Kidney (tissue), 14 donors: ENCODE measurements around the gene WNT3. TPM values are rescaled to one million over a fixed set of nuclear protein-coding genes. Genes with fewer than 3 reads are reported as not detected.
A peak's percentile ranks its signal among the peaks of the same experiment; 100 is the strongest.

ENCODE experiments used
- DNase-seq, 5 donors: peaks; one replicate each; pipeline ENCODE4 v3.0.0-alpha.2; 2013 to 2020
- FAIRE-seq: peaks from 2 replicates; lab custom pipeline; 2012; peaks lifted over from hg19 to GRCh38; lab: Jason Lieb, UNC
- H3K27ac ChIP-seq, 2 donors: one replicate each; pipeline ENCODE4 v1.7.0; 2013; ENCODE audit warnings: low read depth in 2 of 2, low read length in 2 of 2, inconsistent platforms in 1 of 2
- H3K27me3 ChIP-seq: one replicate; pipeline ENCODE4 v1.7.1; 2013; ENCODE audit warnings: low read length, inconsistent platforms; ENCODE audit not compliant: control insufficient read depth, insufficient read depth
- H3K36me3 ChIP-seq, 3 donors: one replicate each; pipeline versions ENCODE4 v1.7.0 to v1.7.1; 2013; ENCODE audit warnings: low read length in 3 of 3, control low read depth in 1 of 3, inconsistent platforms in 1 of 3; ENCODE audit not compliant: insufficient read depth in 3 of 3, control insufficient read depth in 2 of 3
- H3K4me1 ChIP-seq, 3 donors: one replicate each; pipeline versions ENCODE4 v1.7.0 to v1.7.1; 2013; ENCODE audit warnings: low read length in 3 of 3, inconsistent platforms in 1 of 3, low read depth in 1 of 3; ENCODE audit not compliant: control insufficient read depth in 2 of 3, insufficient read depth in 2 of 3
- H3K4me3 ChIP-seq, 3 donors: one replicate each; pipeline versions ENCODE4 v1.7.0 to v1.8.1; 2013; ENCODE audit warnings: low read length in 3 of 3, control low read depth in 1 of 3, inconsistent platforms in 1 of 3
- H3K9ac ChIP-seq, 3 donors: one replicate each; pipeline versions ENCODE4 v1.7.0 to v1.7.1; 2013; ENCODE audit warnings: low read length in 3 of 3, control low read depth in 1 of 3, inconsistent platforms in 1 of 3
- H3K9me3 ChIP-seq, 3 donors: one replicate each; pipeline versions ENCODE4 v1.7.0 to v1.7.1; 2013; ENCODE audit warnings: low read length in 3 of 3, control low read depth in 1 of 3, inconsistent platforms in 1 of 3; ENCODE audit not compliant: control insufficient read depth in 2 of 3, insufficient read depth in 1 of 3
- CTCF ChIP-seq: IDR thresholded peaks from 3 replicates; pipeline ENCODE4 v1.5.1; 2012; ENCODE audit warnings: mild to moderate bottlenecking, moderate library complexity, borderline replicate concordance; ENCODE audit not compliant: insufficient read depth; ENCODE audit errors: extremely low read depth
- intact Hi-C: fragments of 100-400 bp; cut with DNase I; formaldehyde crosslinking; loops from one replicate; pipeline ENCODE4 v1.11.1; 2022
- polyA plus RNA-seq: library from polyadenylated mRNA; stranded (reverse); fragments of 350-450 nt; fragmentation: Illumina TruSeq; extraction: RNeasy Lipid Tissue Mini Kit (QIAGEN cat#74804); gene quantifications from one replicate; pipeline ENCODE4 v1.2.3, GENCODE V29; 2014; ENCODE audit warnings: low read depth, low replicate concordance; ENCODE audit not compliant: insufficient read depth
- total RNA-seq: library from RNA; stranded (reverse); fragmentation: NEBNext Ultra II Directional; extraction: Animal tissue kit (Norgen Biotek cat#: 25700); gene quantifications from one replicate; pipeline ENCODE4 v1.2.1, GENCODE V29; 2021
- donor health status: control.
- donor health status: control.
- donor health status: control.
- donor health status: control.
- donor health status: control.
- donor health status: DM: yes; HTN: yes; CAD: no.
- donor health status: Normal renal cell carcinoma (clear cell type).

Gene WNT3
- total and polyA plus RNA-seq, 2 donors from 2014 or later = 0.38 to 1.3 TPM

- TF ChIP-seq CTCF = no peak
- intact Hi-C loops = no loop called here
- DNase-seq (no peak), FAIRE-seq (no peak)
- Histone ChIP-seq H3K4me1 (no peaks in the 10 kb centered on the region), H3K36me3 (no peaks in the 10 kb centered on the region), H3K27me3 (no peaks in the 10 kb centered on the region), H3K9ac (no peak overlapping the region), H3K27ac (no peak overlapping the region), H3K4me3 (no peak overlapping the region), H3K9me3 (no peaks in the 10 kb centered on the region)
Measured at GRCh38 chr17:46783031-46783593, 35.4 kb downstream of the WNT3 start.

GRCh38 chr17:46782250-46782953, 36.1 kb downstream of the WNT3 start:
- no peak overlapping the region for H3K9ac ChIP-seq
- no peaks in the 10 kb centered on the region for H3K9me3 ChIP-seq
- intact Hi-C loops = no loop called here
- H3K27ac ChIP-seq = no peak overlapping the region
- DNase-seq (no peak), FAIRE-seq (no peak)
- H3K27me3 ChIP-seq = no peaks in the 10 kb centered on the region
- no peak overlapping the region for H3K4me3 ChIP-seq
- H3K36me3 ChIP-seq = no peaks in the 10 kb centered on the region
- no peaks in the 10 kb centered on the region for H3K4me1 ChIP-seq
- peak; percentile 61 for TF ChIP-seq CTCF

GRCh38 chr17:46780003-46780373, 38.5 kb downstream of the WNT3 start:
- DNase-seq (peak in 1 of 5 donors; percentile 63), FAIRE-seq (no peak)
- no peak overlapping the region for H3K9ac ChIP-seq
- no peaks in the 10 kb centered on the region for H3K36me3 ChIP-seq
- intact Hi-C loops = no loop called here
- no peaks in the 10 kb centered on the region for H3K9me3 ChIP-seq
- H3K4me1 ChIP-seq = no peaks in the 10 kb centered on the region
- H3K27me3 ChIP-seq = no peaks in the 10 kb centered on the region
- H3K4me3 ChIP-seq = no peak overlapping the region
- H3K27ac ChIP-seq = no peak overlapping the region
- no peak for TF ChIP-seq CTCF
